IPS DF 6.9 (cell line): ENCODE data around the gene GNAT1.

Source experiments
- DNase-seq: peaks from one replicate; pipeline ENCODE4 v3.0.0-alpha.2; 2013; ENCODE audit warnings: low read depth, low spot score
- H3K27ac ChIP-seq: one replicate; pipeline ENCODE4 v1.5.1; 2013; ENCODE audit warnings: low read length, control low read depth
- H3K27me3 ChIP-seq: 2 replicates; pipeline ENCODE4 v1.6.1; 2013; ENCODE audit warnings: mild to moderate bottlenecking, low read length; ENCODE audit not compliant: control insufficient read depth, insufficient read depth
- H3K36me3 ChIP-seq: 2 replicates; pipeline ENCODE4 v1.6.1; 2013; ENCODE audit warnings: low read length; ENCODE audit not compliant: control insufficient read depth, insufficient read depth
- H3K4me1 ChIP-seq: 2 replicates; pipeline ENCODE4 v1.6.1; 2013; ENCODE audit warnings: low read length; ENCODE audit not compliant: control insufficient read depth, insufficient read depth
- H3K4me3 ChIP-seq: 2 replicates; pipeline ENCODE4 v1.5.1; 2013; ENCODE audit warnings: mild to moderate bottlenecking, low read length
- H3K9me3 ChIP-seq: 2 replicates; pipeline ENCODE4 v1.6.1; 2013; ENCODE audit warnings: low read length, inconsistent platforms; ENCODE audit not compliant: control insufficient read depth, insufficient read depth
- WGBS: extraction: QIAGEN DNeasy Blood & Tissue Kit; methylation state at CpG from one replicate; pipeline ENCODE4 v1.1.7; 2013; ENCODE audit warnings: mixed read lengths, missing lambda C conversion rate; ENCODE audit not compliant: insufficient read length, insufficient coverage; 5-methylcytosine and 5-hydroxymethylcytosine counted together

Gene GNAT1

DNA sequence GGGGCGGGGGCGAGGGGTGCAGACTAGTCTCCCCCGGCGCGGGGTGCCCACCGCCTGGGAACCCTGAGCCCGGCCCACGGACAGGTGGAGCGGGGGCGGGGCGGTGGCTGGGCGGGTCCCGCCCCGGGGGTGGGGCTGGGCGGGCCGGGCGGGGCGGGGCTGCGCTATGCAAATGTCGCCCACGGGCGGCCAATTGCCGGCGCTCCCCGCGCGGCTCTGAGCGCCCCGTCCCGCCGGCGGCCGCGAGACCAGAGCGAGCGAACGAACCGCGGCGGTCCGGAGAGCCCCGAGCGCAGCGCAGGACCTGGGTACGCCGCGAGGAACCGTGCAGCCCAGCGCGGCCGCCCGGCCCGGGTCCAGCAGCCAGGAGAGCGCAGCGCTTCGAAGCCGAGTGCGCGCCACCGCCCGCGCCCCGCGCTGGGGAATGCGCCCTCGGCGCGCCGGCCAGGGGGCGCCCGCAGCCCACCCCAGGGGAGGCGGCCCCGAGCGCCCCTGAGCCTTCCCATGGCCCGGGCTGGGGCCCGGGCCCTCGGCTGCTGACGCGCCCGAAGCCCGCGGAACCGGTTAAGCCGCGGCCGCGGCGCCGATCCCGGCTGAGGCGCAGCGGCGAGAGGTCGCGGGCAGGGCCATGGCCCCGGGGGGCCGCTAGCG lies 36.4 kb upstream of the GNAT1 start, which contains the start of gene SEMA3F:
SEMA3F (plus strand) TSS at position 485 of the 651 bp plus-strand sequence. CDS start 4,299 bp downstream, outside the sequence.
- no peak for DNase-seq
- H3K4me3 ChIP-seq: peak within 1 kb of the TSS; percentile 76
- H3K27me3 ChIP-seq: no peaks in the 10 kb centered on the region
- no peaks in the 10 kb centered on the region for H3K9me3 ChIP-seq
- H3K4me1 ChIP-seq: peaks cover 16% of the 10 kb centered on the region
- peaks cover 3% of the 10 kb centered on the region; the same call in 1 of the 2 replicates for H3K36me3 ChIP-seq
- no peak within 1 kb of the TSS for H3K27ac ChIP-seq
- WGBS: no CpG with 5 or more reads among the region's 98 CpGs

DNA sequence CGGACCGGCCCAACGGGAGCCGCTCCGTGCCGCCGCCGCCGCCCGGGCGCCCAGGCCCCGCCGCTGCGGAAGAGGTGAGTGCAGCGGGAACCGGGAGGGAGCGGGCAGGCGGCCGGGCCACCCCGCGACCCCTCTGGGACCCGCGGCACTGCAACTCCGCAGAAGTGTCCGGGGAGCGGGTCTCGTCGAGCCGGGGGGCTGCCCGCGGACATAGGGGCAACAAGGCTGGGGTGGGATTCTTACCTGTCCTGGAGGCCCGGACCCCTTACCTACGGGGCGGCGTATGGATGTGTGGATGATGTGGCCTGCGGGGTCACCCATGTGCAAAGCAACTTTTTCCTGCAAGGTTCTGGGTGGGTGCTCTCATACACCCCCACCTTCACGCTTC lies 35.9 kb upstream of the GNAT1 start:
- no peak for DNase-seq
- Histone ChIP-seq H3K27ac (no peak overlapping the region), H3K4me1 (peaks cover 14% of the 10 kb centered on the region), H3K9me3 (no peaks in the 10 kb centered on the region), H3K4me3 (peak overlapping the region; percentile 76), H3K27me3 (no peaks in the 10 kb centered on the region), H3K36me3 (peaks cover 8% of the 10 kb centered on the region)
- no CpG with 5 or more reads among the region's 37 CpGs for WGBS

DNA sequence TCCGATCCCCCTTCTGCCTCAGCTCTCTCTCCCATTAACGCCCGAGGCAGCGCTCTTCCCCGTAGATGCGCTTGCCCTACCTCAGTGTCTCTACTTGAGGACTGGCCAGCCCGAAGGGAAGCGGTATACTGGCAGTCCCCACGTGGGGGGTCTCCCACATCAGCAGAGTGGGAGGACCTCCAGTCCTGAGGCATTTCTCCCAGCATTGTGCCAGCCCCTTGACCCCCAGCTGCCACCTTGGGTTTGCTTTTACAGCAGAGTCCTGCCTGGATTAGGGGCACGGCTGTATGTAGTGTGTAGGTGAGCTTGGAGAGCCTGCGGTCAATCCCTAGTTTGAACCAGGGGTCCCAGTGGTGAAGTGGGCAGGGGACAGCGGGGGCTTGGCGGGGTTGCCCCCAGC lies 35.5 kb upstream of the GNAT1 start:
- peaks cover 10% of the 10 kb centered on the region for H3K36me3 ChIP-seq
- WGBS: no CpG with 5 or more reads among the region's 13 CpGs
- H3K9me3 ChIP-seq: no peaks in the 10 kb centered on the region
- H3K27ac ChIP-seq: no peak overlapping the region
- no peaks in the 10 kb centered on the region for H3K27me3 ChIP-seq
- peak overlapping the region; percentile 76 for H3K4me3 ChIP-seq
- no peak for DNase-seq
- peaks cover 11% of the 10 kb centered on the region for H3K4me1 ChIP-seq

- peaks cover 6% of the 10 kb centered on the region for H3K4me1 ChIP-seq
- no peak overlapping the region for H3K27ac ChIP-seq
- WGBS: no CpG with 5 or more reads among the region's 20 CpGs
- H3K36me3 ChIP-seq: peaks cover 15% of the 10 kb centered on the region
- no peaks in the 10 kb centered on the region for H3K9me3 ChIP-seq
- H3K4me3 ChIP-seq: peak overlapping the region; percentile 76; the same call in 1 of the 2 replicates
- DNase-seq: no peak
- H3K27me3 ChIP-seq: no peaks in the 10 kb centered on the region
Measured at GRCh38 chr3:50156549-50157493, 34.6 kb upstream of the GNAT1 start.

GRCh38 chr3:50157827-50158529 lies 33.4 kb upstream of the GNAT1 start:
- H3K4me3 ChIP-seq: no peak overlapping the region

DNA sequence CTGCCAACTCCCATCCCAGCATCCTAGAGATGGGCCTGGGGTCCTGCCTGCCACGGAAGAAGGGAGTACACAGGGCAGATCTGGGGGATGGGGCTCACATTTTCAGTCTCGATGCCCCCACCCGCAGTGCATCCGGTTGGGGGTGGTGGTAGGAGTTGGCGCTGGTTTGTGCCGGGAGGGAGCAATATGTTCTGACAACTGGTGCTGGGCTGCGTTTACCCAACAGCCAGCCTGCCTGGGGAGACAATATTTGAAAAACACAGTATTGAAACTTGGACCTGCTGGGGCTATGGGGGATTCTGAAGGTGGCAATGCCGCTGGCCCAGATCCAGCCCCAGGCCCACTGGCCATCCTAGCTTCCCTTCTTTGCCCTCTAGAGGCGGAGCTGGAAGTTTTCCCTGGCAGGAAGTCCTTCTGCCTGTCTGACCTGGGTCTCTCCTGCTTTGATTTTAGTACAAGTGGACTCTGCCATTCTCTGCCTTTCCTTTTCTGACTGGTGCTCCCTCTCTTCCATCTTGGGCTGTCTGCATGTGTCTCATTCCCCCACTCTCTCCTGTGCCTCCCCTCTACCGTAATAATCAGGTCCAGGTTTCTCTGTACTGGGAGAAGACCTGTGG lies 32.8 kb upstream of the GNAT1 start:
- Histone ChIP-seq H3K36me3 (peaks cover 18% of the 10 kb centered on the region), H3K27ac (no peak overlapping the region), H3K9me3 (no peaks in the 10 kb centered on the region), H3K4me1 (peaks cover 7% of the 10 kb centered on the region), H3K27me3 (no peaks in the 10 kb centered on the region), H3K4me3 (no peak overlapping the region)
- DNase-seq: no peak
- WGBS: no CpG with 5 or more reads among the region's 10 CpGs

More at GRCh38 chr3:50157827-50158529, 33.4 kb upstream of the GNAT1 start:
- Histone ChIP-seq H3K4me1 (peaks cover 6% of the 10 kb centered on the region), H3K9me3 (no peaks in the 10 kb centered on the region), H3K36me3 (peaks cover 18% of the 10 kb centered on the region), H3K27me3 (no peaks in the 10 kb centered on the region), H3K27ac (no peak overlapping the region)
- no CpG with 5 or more reads among the region's 12 CpGs for WGBS
- DNase-seq: no peak

DNA sequence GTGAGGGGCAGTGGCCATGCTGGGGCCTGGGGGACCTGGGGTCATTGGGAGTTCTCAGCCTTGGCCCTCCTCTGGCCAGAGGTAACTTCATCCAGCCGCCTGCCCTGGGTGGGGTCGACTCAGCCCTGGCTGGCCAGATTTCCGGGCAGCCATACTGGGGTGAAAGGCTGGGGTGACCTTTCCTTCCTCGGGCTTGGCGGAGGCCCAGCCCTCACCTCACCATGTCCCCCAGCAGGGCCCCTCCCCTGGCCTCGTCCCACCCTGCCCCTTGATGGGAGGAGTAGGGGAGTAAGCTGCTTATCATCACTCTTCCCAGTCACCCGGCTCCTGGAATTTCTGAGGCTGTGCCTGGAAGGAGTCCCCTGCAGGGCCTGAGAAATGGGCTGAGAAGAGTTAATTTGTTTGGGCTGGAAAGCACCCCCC lies 30.8 kb upstream of the GNAT1 start:
- H3K4me3 ChIP-seq: no peak overlapping the region
- no peaks in the 10 kb centered on the region for H3K27me3 ChIP-seq
- no peaks in the 10 kb centered on the region for H3K9me3 ChIP-seq
- WGBS: no CpG with 5 or more reads among the region's 7 CpGs
- peaks cover 24% of the 10 kb centered on the region for H3K36me3 ChIP-seq
- DNase-seq: no peak
- no peak overlapping the region for H3K27ac ChIP-seq
- H3K4me1 ChIP-seq: peaks cover 10% of the 10 kb centered on the region

- no peaks in the 10 kb centered on the region for H3K9me3 ChIP-seq
- H3K36me3 ChIP-seq: peaks cover 24% of the 10 kb centered on the region
- no CpG with 5 or more reads among the region's 13 CpGs for whole genome bisulfite sequencing
- H3K27ac ChIP-seq: no peak overlapping the region
- DNase-seq: no peak
- H3K4me1 ChIP-seq: peaks cover 13% of the 10 kb centered on the region
- no peak overlapping the region for H3K4me3 ChIP-seq
- no peaks in the 10 kb centered on the region for H3K27me3 ChIP-seq
Measured at GRCh38 chr3:50161320-50161719, 30.1 kb upstream of the GNAT1 start.

GRCh38 chr3:50162034-50162883 lies 29.2 kb upstream of the GNAT1 start:
- Histone ChIP-seq H3K27me3 (no peaks in the 10 kb centered on the region), H3K4me3 (no peak overlapping the region), H3K36me3 (peaks cover 24% of the 10 kb centered on the region), H3K4me1 (peaks cover 13% of the 10 kb centered on the region), H3K27ac (no peak overlapping the region), H3K9me3 (no peaks in the 10 kb centered on the region)
- WGBS: no CpG with 5 or more reads among the region's 5 CpGs
- no peak for DNase-seq
